Caco-2 (cell line): ENCODE measurements around the gene S100A9. TPM values are rescaled to one million over a fixed set of nuclear protein-coding genes. Genes with fewer than 3 reads are reported as not detected.

Experiments used
- BruUV-seq: library from RNA; stranded (reverse); fragments of 400-500 nt; replicated peaks from 2 replicates; lab custom pipeline; 2021; lab: Mats Ljungman, UMichigan
- CTCF ChIA-PET: fragments of 300-600 bp; sonication (Branson Sonifier 250); formaldehyde crosslinking; loops from one replicate; lab custom pipeline; 2022; ENCODE audit warnings: antibody characterized with exemption; lab: Charles Lee
- POLR2A ChIA-PET: fragments of 300-600 bp; sonication (Branson Sonifier 250); formaldehyde crosslinking; loops from one replicate; lab custom pipeline; 2022; ENCODE audit warnings: antibody characterized with exemption; lab: Charles Lee
- DNase-seq, 2 experiments: peaks; one replicate each; pipeline versions ENCODE4 v3.0.0 to v3.0.0-alpha.2; 2020 to 2022
- H3K27me3 ChIP-seq: replicated peaks from 2 replicates; pipeline ENCODE4 v1.6.0; 2011; ENCODE audit warnings: low read length; ENCODE audit not compliant: control insufficient read depth, insufficient read depth
- H3K36me3 ChIP-seq: 2 replicates; pipeline ENCODE4 v1.5.1; 2011; ENCODE audit warnings: low read length; ENCODE audit not compliant: control insufficient read depth, insufficient read depth
- H3K4me1 ChIP-seq: fragments of 250-450 bp; sonication (Bioruptor Pico); 2 replicates; pipeline ENCODE4 v1.5.1; 2020; ENCODE audit warnings: mild to moderate bottlenecking
- H3K4me3 ChIP-seq: 2 replicates; pipeline ENCODE4 v1.5.1; 2011; ENCODE audit warnings: low read depth, mild to moderate bottlenecking, control low read depth, low read length
- H3K9me3 ChIP-seq: fragments of 250-450 bp; sonication (Bioruptor Pico); 2 replicates; pipeline ENCODE4 v1.5.1; 2020; ENCODE audit warnings: mild to moderate bottlenecking, moderate library complexity
- H3K27ac Mint-ChIP-seq: one replicate; pipeline ENCODE4 v1.8.0; 2022; ENCODE audit warnings: mixed read lengths; ENCODE audit not compliant: unreplicated experiment
- H3K27me3 Mint-ChIP-seq: one replicate; pipeline ENCODE4 v1.8.0; 2022; ENCODE audit warnings: mixed read lengths; ENCODE audit not compliant: insufficient read depth, unreplicated experiment
- H3K36me3 Mint-ChIP-seq: one replicate; pipeline ENCODE4 v1.8.0; 2022; ENCODE audit warnings: mild to moderate bottlenecking, mixed read lengths; ENCODE audit not compliant: insufficient read depth, unreplicated experiment
- H3K4me1 Mint-ChIP-seq: one replicate; pipeline ENCODE4 v1.8.0; 2022; ENCODE audit warnings: low read depth, mixed read lengths; ENCODE audit not compliant: unreplicated experiment
- H3K4me3 Mint-ChIP-seq: one replicate; pipeline ENCODE4 v1.8.0; 2022; ENCODE audit warnings: mild to moderate bottlenecking, moderate library complexity, mixed read lengths; ENCODE audit not compliant: unreplicated experiment
- H3K9me3 Mint-ChIP-seq: one replicate; pipeline ENCODE4 v1.8.0; 2022; ENCODE audit warnings: mixed read lengths; ENCODE audit not compliant: unreplicated experiment
- intact Hi-C: fragments of 100-400 bp; cut with micrococcal nuclease; formaldehyde crosslinking; loops from one replicate; pipeline ENCODE4 v1.10.0; 2022; ENCODE audit not compliant: unreplicated experiment
- total RNA-seq: library from RNA; stranded (reverse); gene quantifications from 2 replicates; pipeline ENCODE4 v1.2.3, GENCODE V29; 2022
- TF ChIP-seq, protein P1 (sequence below), 2 experiments: fragments of 200-600 bp in 1 of 2; IDR thresholded peaks; 1 replicate in 1 of 2; 2 replicates in 1 of 2; pipeline versions ENCODE4 v1.5.1 to v1.8.0; 2011 to 2022; ENCODE audit warnings: antibody characterized with exemption in 1 of 2, control low read depth in 1 of 2, inconsistent platforms in 1 of 2, low read depth in 1 of 2, low read length in 1 of 2, mild to moderate bottlenecking in 1 of 2, moderate library complexity in 1 of 2; ENCODE audit not compliant: insufficient read depth in 1 of 2, severe bottlenecking in 1 of 2, unreplicated experiment in 1 of 2

The S100A9 gene
- total RNA-seq, 1 experiment from 2014 or later: not detected

DNA sequence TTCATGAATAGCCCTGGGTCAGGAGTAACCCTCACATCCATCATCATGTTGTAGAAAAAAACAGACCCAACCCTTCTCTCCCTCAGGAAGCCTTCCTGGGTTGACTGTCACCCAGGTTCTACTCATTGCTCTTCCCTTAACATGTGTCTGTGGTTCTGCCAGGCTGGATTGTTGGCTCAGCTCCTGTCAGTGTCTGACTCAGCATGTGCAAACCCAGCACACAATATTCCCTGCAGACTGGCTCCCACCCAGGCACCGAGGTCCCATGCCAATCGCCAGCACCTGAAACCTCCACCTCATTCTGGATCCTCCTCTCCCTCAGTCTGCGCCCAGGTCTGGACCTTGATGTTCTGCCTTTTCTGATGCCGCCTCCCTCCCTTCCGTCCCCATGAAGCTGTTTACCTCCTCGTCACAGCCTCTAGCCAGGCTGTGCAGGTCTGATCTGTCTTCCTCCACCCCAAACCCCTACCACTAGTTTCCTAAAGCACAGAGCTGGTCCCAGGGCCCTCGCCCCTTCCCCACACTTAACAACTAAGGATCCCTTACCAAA is 37.6 kb downstream of the S100A9 start:
- Mint-ChIP-seq H3K36me3 (no peaks in the 10 kb centered on the region), H3K9me3 (no peaks in the 10 kb centered on the region), H3K4me1 (peaks cover 4% of the 10 kb centered on the region), H3K27ac (no peak overlapping the region), H3K27me3 (peaks cover 20% of the 10 kb centered on the region), H3K4me3 (no peak overlapping the region)
- BruUV-seq: no TSS peak
- H3K9me3 ChIP-seq: no peaks in the 10 kb centered on the region
- no peaks in the 10 kb centered on the region for H3K4me1 ChIP-seq
- H3K36me3 ChIP-seq: no peaks in the 10 kb centered on the region
- no peak overlapping the region for H3K4me3 ChIP-seq
- no peak for DNase-seq
- H3K27me3 ChIP-seq: no peaks in the 10 kb centered on the region
- ChIA-PET CTCF (no interaction called here), POLR2A (no interaction called here)
- intact Hi-C loops: no loop called here
- TF ChIP-seq, protein P1, sequence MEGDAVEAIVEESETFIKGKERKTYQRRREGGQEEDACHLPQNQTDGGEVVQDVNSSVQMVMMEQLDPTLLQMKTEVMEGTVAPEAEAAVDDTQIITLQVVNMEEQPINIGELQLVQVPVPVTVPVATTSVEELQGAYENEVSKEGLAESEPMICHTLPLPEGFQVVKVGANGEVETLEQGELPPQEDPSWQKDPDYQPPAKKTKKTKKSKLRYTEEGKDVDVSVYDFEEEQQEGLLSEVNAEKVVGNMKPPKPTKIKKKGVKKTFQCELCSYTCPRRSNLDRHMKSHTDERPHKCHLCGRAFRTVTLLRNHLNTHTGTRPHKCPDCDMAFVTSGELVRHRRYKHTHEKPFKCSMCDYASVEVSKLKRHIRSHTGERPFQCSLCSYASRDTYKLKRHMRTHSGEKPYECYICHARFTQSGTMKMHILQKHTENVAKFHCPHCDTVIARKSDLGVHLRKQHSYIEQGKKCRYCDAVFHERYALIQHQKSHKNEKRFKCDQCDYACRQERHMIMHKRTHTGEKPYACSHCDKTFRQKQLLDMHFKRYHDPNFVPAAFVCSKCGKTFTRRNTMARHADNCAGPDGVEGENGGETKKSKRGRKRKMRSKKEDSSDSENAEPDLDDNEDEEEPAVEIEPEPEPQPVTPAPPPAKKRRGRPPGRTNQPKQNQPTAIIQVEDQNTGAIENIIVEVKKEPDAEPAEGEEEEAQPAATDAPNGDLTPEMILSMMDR (IDR thresholded peaks at IDR 0.05; ENCODE audit: insufficient read depth in 1 of 2, low read depth in 1 of 2, low read length in 1 of 2, severe bottlenecking in 1 of 2, unreplicated experiment in 1 of 2): no peak

DNA sequence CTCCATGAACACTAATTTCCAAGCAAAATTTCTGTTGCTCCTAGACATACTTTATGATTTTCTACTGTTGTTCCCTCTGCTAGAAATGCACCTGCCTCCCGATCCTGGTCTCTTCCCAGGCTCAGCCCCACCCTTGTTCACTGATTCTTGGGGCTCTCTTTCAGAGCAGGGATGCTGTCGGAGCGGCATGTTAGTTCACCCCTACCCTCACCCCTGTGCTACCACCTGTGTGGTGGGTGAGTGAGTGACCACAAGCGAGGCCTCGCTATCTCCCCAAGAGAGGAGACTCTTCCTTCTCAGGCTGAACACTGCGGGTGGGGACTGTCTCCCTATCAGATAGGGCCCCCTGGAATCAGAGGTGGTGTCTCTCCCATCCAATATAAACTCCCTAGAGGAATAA is 38.1 kb downstream of the S100A9 start:
- Mint-ChIP-seq H3K27me3 (peaks cover 20% of the 10 kb centered on the region), H3K36me3 (no peaks in the 10 kb centered on the region), H3K4me3 (no peak overlapping the region), H3K4me1 (peaks cover 4% of the 10 kb centered on the region), H3K27ac (no peak overlapping the region), H3K9me3 (no peaks in the 10 kb centered on the region)
- H3K36me3 ChIP-seq: no peaks in the 10 kb centered on the region
- no peaks in the 10 kb centered on the region for H3K4me1 ChIP-seq
- ChIA-PET CTCF (no interaction called here), POLR2A (no interaction called here)
- intact Hi-C loops: no loop called here
- TF ChIP-seq, protein P1 (IDR thresholded peaks at IDR 0.05; ENCODE audit: insufficient read depth in 1 of 2, low read depth in 1 of 2, low read length in 1 of 2, severe bottlenecking in 1 of 2, unreplicated experiment in 1 of 2): no peak
- no peak for DNase-seq
- BruUV-seq: no TSS peak
- no peaks in the 10 kb centered on the region for H3K9me3 ChIP-seq
- H3K4me3 ChIP-seq: no peak overlapping the region
- H3K27me3 ChIP-seq: no peaks in the 10 kb centered on the region

GRCh38 chr1:153396461-153396860 is 38.8 kb downstream of the S100A9 start:
- no peaks in the 10 kb centered on the region; the same call in 1 of the 2 replicates for H3K27me3 ChIP-seq
- ChIA-PET POLR2A (no interaction called here), CTCF (interaction anchor here (0.6 kb wide), 1 partner anchor 156 kb away, joined by 4 read pairs; no protein-coding TSS in a partner anchor)
- peaks cover 22% of the 10 kb centered on the region for H3K27me3 Mint-ChIP-seq
- H3K9me3 ChIP-seq: no peaks in the 10 kb centered on the region
- H3K27ac Mint-ChIP-seq: no peak overlapping the region
- no peaks in the 10 kb centered on the region for H3K4me1 ChIP-seq
- BruUV-seq: no TSS peak
- no peak for DNase-seq
- no peak overlapping the region for H3K4me3 Mint-ChIP-seq
- no peak overlapping the region for H3K4me3 ChIP-seq
- no peaks in the 10 kb centered on the region for H3K36me3 Mint-ChIP-seq
- intact Hi-C loops: no loop called here
- no peaks in the 10 kb centered on the region for H3K9me3 Mint-ChIP-seq
- H3K36me3 ChIP-seq: no peaks in the 10 kb centered on the region
- peaks cover 4% of the 10 kb centered on the region for H3K4me1 Mint-ChIP-seq
- TF ChIP-seq, protein P1 (IDR thresholded peaks at IDR 0.05; ENCODE audit: insufficient read depth in 1 of 2, low read depth in 1 of 2, low read length in 1 of 2, severe bottlenecking in 1 of 2, unreplicated experiment in 1 of 2): no peak
